Spinal cord (tissue), 10 donors: ENCODE measurements around the gene MAGI1. TPM values are rescaled to one million over a fixed set of nuclear protein-coding genes. Genes with fewer than 3 reads are reported as not detected.

Source experiments
- DNase-seq, 6 donors: peaks; one replicate each; pipeline versions ENCODE4 v3.0.0 to v3.0.0-alpha.2; 2013 to 2015; ENCODE audit warnings: low spot score in 6 of 6, low read depth in 4 of 6
- H3K27ac ChIP-seq: one replicate; pipeline ENCODE4 v1.5.1; 2013; ENCODE audit warnings: low read depth, low read length, control low read depth
- H3K27me3 ChIP-seq: one replicate; pipeline ENCODE4 v1.6.1; 2013; ENCODE audit warnings: low read length; ENCODE audit not compliant: control insufficient read depth, insufficient read depth
- H3K36me3 ChIP-seq: one replicate; pipeline ENCODE4 v1.6.1; 2013; ENCODE audit warnings: low read length; ENCODE audit not compliant: control insufficient read depth, insufficient read depth
- H3K4me1 ChIP-seq: one replicate; pipeline ENCODE4 v1.6.1; 2013; ENCODE audit warnings: low read length; ENCODE audit not compliant: control insufficient read depth, insufficient read depth
- H3K4me3 ChIP-seq: one replicate; pipeline ENCODE4 v1.5.1; 2013; ENCODE audit warnings: low read depth, low read length, control low read depth
- H3K9me3 ChIP-seq: one replicate; pipeline ENCODE4 v1.6.1; 2013; ENCODE audit warnings: low read length; ENCODE audit not compliant: control insufficient read depth, insufficient read depth
- WGBS: methylation state at CpG from one replicate; pipeline ENCODE4 v1.1.5; 2013; ENCODE audit warnings: missing lambda C conversion rate; ENCODE audit not compliant: insufficient coverage; 5-methylcytosine and 5-hydroxymethylcytosine counted together
- polyA plus RNA-seq, 2 donors: library from polyadenylated mRNA; unstranded; fragments of 120-200 nt; gene quantifications; one replicate each; pipeline ENCODE4 v1.2.1, GENCODE V29; 2013; ENCODE audit not compliant: insufficient read length in 2 of 2
- total RNA-seq, 2 donors: library from RNA; depleted of rRNA in 1 of 2; stranded (reverse); fragments of 120-200 nt in 1 of 2; fragments of >200 nt in 1 of 2; gene quantifications; one replicate each; pipeline versions ENCODE4 v1.2.3 to v1.2.4, GENCODE V29; 2013 to 2014
- donor health status: healthy.

MAGI1 gene
- total and polyA plus RNA-seq, 4 donors, result 41.5 to 86.3 (median 62.7) TPM

GRCh38 chr3:65971293-65972252, 67.1 kb downstream of the MAGI1 start:
- H3K27me3 ChIP-seq, result no peaks in the 10 kb centered on the region
- WGBS, result 39% methylated on average over 6 of the region's 7 CpGs
- H3K9me3 ChIP-seq, result no peaks in the 10 kb centered on the region
- no peaks in the 10 kb centered on the region for H3K36me3 ChIP-seq
- H3K27ac ChIP-seq, result no peak overlapping the region
- H3K4me1 ChIP-seq, result no peaks in the 10 kb centered on the region
- no peak overlapping the region for H3K4me3 ChIP-seq
- no peak for DNase-seq

- Histone ChIP-seq H3K36me3 (no peaks in the 10 kb centered on the region), H3K4me3 (no peak overlapping the region), H3K27me3 (no peaks in the 10 kb centered on the region), H3K27ac (no peak overlapping the region), H3K9me3 (no peaks in the 10 kb centered on the region), H3K4me1 (no peaks in the 10 kb centered on the region)
- no peak for DNase-seq
- no CpG with 5 or more reads among the region's 5 CpGs for WGBS
Measured at GRCh38 chr3:65968996-65969395, 69.7 kb downstream of the MAGI1 start.

- Histone ChIP-seq H3K4me3 (no peak overlapping the region), H3K4me1 (no peaks in the 10 kb centered on the region), H3K27ac (no peak overlapping the region), H3K36me3 (no peaks in the 10 kb centered on the region), H3K27me3 (no peaks in the 10 kb centered on the region), H3K9me3 (no peaks in the 10 kb centered on the region)
- 70% methylated on average over 3 of the region's 3 CpGs for WGBS
- peak in 1 of 6 donors; percentile 87 for DNase-seq
Measured at GRCh38 chr3:65967451-65967850, 71.3 kb downstream of the MAGI1 start.

GRCh38 chr3:65964838-65965237, 73.9 kb downstream of the MAGI1 start:
- WGBS, result 87% methylated on average over 3 of the region's 3 CpGs
- no peak for DNase-seq
- Histone ChIP-seq H3K4me3 (no peak overlapping the region), H3K27ac (no peak overlapping the region), H3K36me3 (no peaks in the 10 kb centered on the region), H3K27me3 (no peaks in the 10 kb centered on the region), H3K9me3 (no peaks in the 10 kb centered on the region), H3K4me1 (no peaks in the 10 kb centered on the region)

- Histone ChIP-seq H3K4me3 (no peak overlapping the region), H3K27ac (no peak overlapping the region), H3K4me1 (no peaks in the 10 kb centered on the region), H3K36me3 (no peaks in the 10 kb centered on the region), H3K27me3 (no peaks in the 10 kb centered on the region), H3K9me3 (no peaks in the 10 kb centered on the region)
- 86% methylated on average over 3 of the region's 5 CpGs for WGBS
- DNase-seq, result no peak
Measured at GRCh38 chr3:65963787-65964677, 74.7 kb downstream of the MAGI1 start.

- no peak for DNase-seq
- no CpG with 5 or more reads among the region's 3 CpGs for WGBS
- no peak overlapping the region for H3K4me3 ChIP-seq
- H3K4me1 ChIP-seq, result no peaks in the 10 kb centered on the region
- H3K27me3 ChIP-seq, result no peaks in the 10 kb centered on the region
- no peaks in the 10 kb centered on the region for H3K36me3 ChIP-seq
- H3K27ac ChIP-seq, result no peak overlapping the region
- no peaks in the 10 kb centered on the region for H3K9me3 ChIP-seq
Measured at GRCh38 chr3:65961733-65962132, 77.0 kb downstream of the MAGI1 start.

GRCh38 chr3:65961128-65961527, 77.6 kb downstream of the MAGI1 start:
- H3K27me3 ChIP-seq, result no peaks in the 10 kb centered on the region
- H3K9me3 ChIP-seq, result no peaks in the 10 kb centered on the region
- no peak overlapping the region for H3K27ac ChIP-seq
- DNase-seq, result no peak
- WGBS, result 90% methylated on average over 2 of the region's 2 CpGs
- no peak overlapping the region for H3K4me3 ChIP-seq
- no peaks in the 10 kb centered on the region for H3K36me3 ChIP-seq
- no peaks in the 10 kb centered on the region for H3K4me1 ChIP-seq

GRCh38 chr3:65960087-65960486, 78.6 kb downstream of the MAGI1 start:
- H3K4me3 ChIP-seq, result no peak overlapping the region
- H3K9me3 ChIP-seq, result no peaks in the 10 kb centered on the region
- H3K4me1 ChIP-seq, result no peaks in the 10 kb centered on the region
- no peaks in the 10 kb centered on the region for H3K36me3 ChIP-seq
- no peaks in the 10 kb centered on the region for H3K27me3 ChIP-seq
- no peak for DNase-seq
- H3K27ac ChIP-seq, result no peak overlapping the region
- 86% methylated on average over 4 of the region's 6 CpGs for WGBS

- H3K27ac ChIP-seq, result no peak overlapping the region
- no peaks in the 10 kb centered on the region for H3K9me3 ChIP-seq
- H3K4me3 ChIP-seq, result no peak overlapping the region
- H3K27me3 ChIP-seq, result no peaks in the 10 kb centered on the region
- no peaks in the 10 kb centered on the region for H3K36me3 ChIP-seq
- no peak for DNase-seq
- WGBS, result 100% methylated on average over 1 of the region's 2 CpGs
- H3K4me1 ChIP-seq, result peaks cover 12% of the 10 kb centered on the region
Measured at GRCh38 chr3:65958216-65958615, 80.5 kb downstream of the MAGI1 start.
